ENCODE results near the gene ITGB3. TPM values are rescaled to one million over a fixed set of nuclear protein-coding genes. Genes with fewer than 3 reads are reported as not detected.

Gene ITGB3
- total and polyA plus RNA-seq, 7 experiments from 2014 or later, result 0.41 to 6.4 (median 0.56) TPM; not detected in 4

- no peaks in the 10 kb centered on the region for H3K9me3 Mint-ChIP-seq
- POLR2A ChIA-PET, result no interaction called here
- no peaks in the 10 kb centered on the region for H3K27me3 ChIP-seq (ENCODE audit: control insufficient read depth in 2 of 2, insufficient read depth in 2 of 2, low read length in 2 of 2)
- intact Hi-C loops (cut with micrococcal nuclease), result no loop called here
- no peak within 1 kb of the TSS for H3K27ac ChIP-seq (ENCODE audit: low read depth, low read length)
- no peaks in the 10 kb centered on the region for H3K36me3 ChIP-seq (ENCODE audit: control insufficient read depth in 2 of 3, insufficient read depth in 3 of 3, low read length in 3 of 3)
- H3K27ac Mint-ChIP-seq, result peak within 1 kb of the TSS in 6 of 9 donors; percentile 3 to 94 (median 42)
- ATAC-seq (no peak), DNase-seq (no peak)
- CTCF ChIA-PET, result interaction anchor here (0.5 to 0.8 kb wide), 2 partner anchors 24 to 34 kb away, joined by 3 to 5 read pairs; no protein-coding TSS in a partner anchor
- H3K4me1 ChIP-seq (ENCODE audit: control insufficient read depth in 2 of 2, insufficient read depth in 2 of 2, low read length in 2 of 2), result peaks cover 25 to 30% of the 10 kb centered on the region in 2 donors
- no peak within 1 kb of the TSS for H3K4me3 ChIP-seq (ENCODE audit: low read length)
- no peaks in the 10 kb centered on the region for H3K9me3 ChIP-seq (ENCODE audit: control insufficient read depth in 2 of 3, low read length in 3 of 3)
- peaks cover 21 to 43% (median 37%) of the 10 kb centered on the region in 7 donors for H3K4me1 Mint-ChIP-seq
- no peak within 1 kb of the TSS for H3K4me3 Mint-ChIP-seq
- H3K36me3 Mint-ChIP-seq, result no peaks in the 10 kb centered on the region
- peaks cover 0 to 19% (median 0%) of the 10 kb centered on the region in 5 donors for H3K27me3 Mint-ChIP-seq
Observed at GRCh38 chr17:47208744-47209488, 44.7 kb upstream of the ITGB3 start, which contains the start of gene MYL4. MYL4 (plus strand) TSS chr17:47209348; CDS start chr17:47209423, 75 bp downstream.

GRCh38 chr17:47209499-47209898 is 44.1 kb upstream of the ITGB3 start:
- Mint-ChIP-seq H3K9me3 (no peaks in the 10 kb centered on the region), H3K27ac (peak overlapping the region in 1 of 9 donors; percentile 73), H3K4me3 (no peak overlapping the region), H3K4me1 (peaks cover 15 to 38% (median 32%) of the 10 kb centered on the region in 7 donors), H3K27me3 (peaks cover 0 to 24% (median 0%) of the 10 kb centered on the region in 5 donors), H3K36me3 (no peaks in the 10 kb centered on the region)
- Histone ChIP-seq H3K4me1 (ENCODE audit: control insufficient read depth in 2 of 2, insufficient read depth in 2 of 2, low read length in 2 of 2) (peaks cover 20 to 25% of the 10 kb centered on the region in 2 donors), H3K36me3 (ENCODE audit: control insufficient read depth in 2 of 3, insufficient read depth in 3 of 3, low read length in 3 of 3) (no peaks in the 10 kb centered on the region), H3K27me3 (ENCODE audit: control insufficient read depth in 2 of 2, insufficient read depth in 2 of 2, low read length in 2 of 2) (no peaks in the 10 kb centered on the region), H3K4me3 (ENCODE audit: low read length) (no peak overlapping the region), H3K9me3 (ENCODE audit: control insufficient read depth in 2 of 3, low read length in 3 of 3) (no peaks in the 10 kb centered on the region), H3K27ac (ENCODE audit: low read depth, low read length) (no peak overlapping the region)
- DNase-seq, result no peak
- intact Hi-C loops (cut with micrococcal nuclease), result no loop called here
- POLR2A ChIA-PET, result no interaction called here
- CTCF ChIA-PET, result no interaction called here
- ATAC-seq, result no peak

- Mint-ChIP-seq H3K4me3 (no peak overlapping the region), H3K36me3 (no peaks in the 10 kb centered on the region), H3K9me3 (no peaks in the 10 kb centered on the region), H3K4me1 (peaks cover 9 to 32% (median 26%) of the 10 kb centered on the region in 7 donors), H3K27me3 (peaks cover 0 to 28% (median 0%) of the 10 kb centered on the region in 5 donors), H3K27ac (no peak overlapping the region)
- no peak overlapping the region for H3K4me3 ChIP-seq (ENCODE audit: low read length)
- no peaks in the 10 kb centered on the region for H3K9me3 ChIP-seq (ENCODE audit: control insufficient read depth in 2 of 3, low read length in 3 of 3)
- H3K36me3 ChIP-seq (ENCODE audit: control insufficient read depth in 2 of 3, insufficient read depth in 3 of 3, low read length in 3 of 3), result no peaks in the 10 kb centered on the region
- ChIA-PET POLR2A (no interaction called here), CTCF (interaction anchor here (0.6 kb wide), 1 partner anchor 37 kb away, joined by 3 read pairs; no protein-coding TSS in a partner anchor)
- H3K27me3 ChIP-seq (ENCODE audit: control insufficient read depth in 2 of 2, insufficient read depth in 2 of 2, low read length in 2 of 2), result no peaks in the 10 kb centered on the region
- peaks cover 14 to 19% of the 10 kb centered on the region in 2 donors for H3K4me1 ChIP-seq (ENCODE audit: control insufficient read depth in 2 of 2, insufficient read depth in 2 of 2, low read length in 2 of 2)
- no peak overlapping the region for H3K27ac ChIP-seq (ENCODE audit: low read depth, low read length)
- ATAC-seq (no peak), DNase-seq (no peak)
- intact Hi-C loops (cut with micrococcal nuclease), result no loop called here
Observed at GRCh38 chr17:47210105-47210504, 43.5 kb upstream of the ITGB3 start.

GRCh38 chr17:47210779-47211178 is 42.8 kb upstream of the ITGB3 start:
- ChIA-PET POLR2A (no interaction called here), CTCF (interaction anchor here (0.6 kb wide), 1 partner anchor 37 kb away, joined by 3 read pairs; no protein-coding TSS in a partner anchor)
- no peak overlapping the region for H3K4me3 Mint-ChIP-seq
- Histone ChIP-seq H3K4me1 (ENCODE audit: control insufficient read depth in 2 of 2, insufficient read depth in 2 of 2, low read length in 2 of 2) (peaks cover 10 to 15% of the 10 kb centered on the region in 2 donors), H3K36me3 (ENCODE audit: control insufficient read depth in 2 of 3, insufficient read depth in 3 of 3, low read length in 3 of 3) (no peaks in the 10 kb centered on the region), H3K27ac (ENCODE audit: low read depth, low read length) (no peak overlapping the region), H3K4me3 (ENCODE audit: low read length) (no peak overlapping the region), H3K27me3 (ENCODE audit: control insufficient read depth in 2 of 2, insufficient read depth in 2 of 2, low read length in 2 of 2) (no peaks in the 10 kb centered on the region), H3K9me3 (ENCODE audit: control insufficient read depth in 2 of 3, low read length in 3 of 3) (no peaks in the 10 kb centered on the region)
- intact Hi-C loops (cut with micrococcal nuclease), result no loop called here
- no peak for DNase-seq
- H3K9me3 Mint-ChIP-seq, result no peaks in the 10 kb centered on the region
- peaks cover 3 to 25% (median 20%) of the 10 kb centered on the region in 7 donors for H3K4me1 Mint-ChIP-seq
- H3K27me3 Mint-ChIP-seq, result peaks cover 0 to 32% (median 0%) of the 10 kb centered on the region in 5 donors
- H3K36me3 Mint-ChIP-seq, result no peaks in the 10 kb centered on the region
- H3K27ac Mint-ChIP-seq, result peak overlapping the region in 1 of 9 donors; percentile 16
- ATAC-seq, result no peak

- no peak for ATAC-seq
Observed at GRCh38 chr17:47212458-47212857, 41.2 kb upstream of the ITGB3 start.

GRCh38 chr17:47213540-47213939 is 40.1 kb upstream of the ITGB3 start:
- Histone ChIP-seq H3K4me1 (ENCODE audit: control insufficient read depth in 2 of 2, insufficient read depth in 2 of 2, low read length in 2 of 2) (peaks cover 8 to 20% of the 10 kb centered on the region in 2 donors), H3K36me3 (ENCODE audit: control insufficient read depth in 2 of 3, insufficient read depth in 3 of 3, low read length in 3 of 3) (no peaks in the 10 kb centered on the region), H3K4me3 (ENCODE audit: low read length) (no peak overlapping the region), H3K27me3 (ENCODE audit: control insufficient read depth in 2 of 2, insufficient read depth in 2 of 2, low read length in 2 of 2) (no peaks in the 10 kb centered on the region), H3K9me3 (ENCODE audit: control insufficient read depth in 2 of 3, low read length in 3 of 3) (no peaks in the 10 kb centered on the region), H3K27ac (ENCODE audit: low read depth, low read length) (no peak overlapping the region)
- ChIA-PET POLR2A (no interaction called here), CTCF (no interaction called here)
- Mint-ChIP-seq H3K36me3 (no peaks in the 10 kb centered on the region), H3K4me3 (no peak overlapping the region), H3K27ac (no peak overlapping the region), H3K9me3 (no peaks in the 10 kb centered on the region), H3K4me1 (peaks cover 0 to 19% (median 12%) of the 10 kb centered on the region in 7 donors), H3K27me3 (peaks cover 0 to 32% (median 0%) of the 10 kb centered on the region in 5 donors)
- intact Hi-C loops (cut with micrococcal nuclease), result no loop called here
- no peak for ATAC-seq
- no peak for DNase-seq

More at GRCh38 chr17:47212458-47212857, 41.2 kb upstream of the ITGB3 start:
- no peaks in the 10 kb centered on the region for H3K9me3 ChIP-seq (ENCODE audit: control insufficient read depth in 2 of 3, low read length in 3 of 3)
- no peak for DNase-seq
- H3K27me3 ChIP-seq (ENCODE audit: control insufficient read depth in 2 of 2, insufficient read depth in 2 of 2, low read length in 2 of 2), result no peaks in the 10 kb centered on the region
- intact Hi-C loops (cut with micrococcal nuclease), result no loop called here
- H3K4me3 ChIP-seq (ENCODE audit: low read length), result no peak overlapping the region
- CTCF ChIA-PET, result no interaction called here
- no peaks in the 10 kb centered on the region for H3K36me3 ChIP-seq (ENCODE audit: control insufficient read depth in 2 of 3, insufficient read depth in 3 of 3, low read length in 3 of 3)
- Mint-ChIP-seq H3K4me3 (no peak overlapping the region), H3K27ac (no peak overlapping the region), H3K27me3 (peaks cover 0 to 32% (median 0%) of the 10 kb centered on the region in 5 donors), H3K9me3 (no peaks in the 10 kb centered on the region), H3K4me1 (peaks cover 0 to 16% (median 14%) of the 10 kb centered on the region in 7 donors), H3K36me3 (no peaks in the 10 kb centered on the region)
- peaks cover 6 to 9% of the 10 kb centered on the region in 2 donors for H3K4me1 ChIP-seq (ENCODE audit: control insufficient read depth in 2 of 2, insufficient read depth in 2 of 2, low read length in 2 of 2)
- no peak overlapping the region for H3K27ac ChIP-seq (ENCODE audit: low read depth, low read length)
- POLR2A ChIA-PET, result no interaction called here
